PC-9 (cell line): ENCODE measurements around the gene TCAP.

Source experiments
- EZH2 ChIP-seq: fragments of 200-600 bp; sonication (generic); IDR thresholded peaks from 2 replicates; pipeline ENCODE4 v1.8.0; 2017; ENCODE audit warnings: antibody characterized with exemption, low read depth
- TF ChIP-seq, protein P1 (sequence below): fragments of 200-600 bp; sonication (generic); conservative IDR thresholded peaks from 2 replicates; pipeline ENCODE4 v1.6.1; 2017; ENCODE audit warnings: mixed run types, antibody characterized with exemption, mild to moderate bottlenecking, moderate library complexity

DNA sequence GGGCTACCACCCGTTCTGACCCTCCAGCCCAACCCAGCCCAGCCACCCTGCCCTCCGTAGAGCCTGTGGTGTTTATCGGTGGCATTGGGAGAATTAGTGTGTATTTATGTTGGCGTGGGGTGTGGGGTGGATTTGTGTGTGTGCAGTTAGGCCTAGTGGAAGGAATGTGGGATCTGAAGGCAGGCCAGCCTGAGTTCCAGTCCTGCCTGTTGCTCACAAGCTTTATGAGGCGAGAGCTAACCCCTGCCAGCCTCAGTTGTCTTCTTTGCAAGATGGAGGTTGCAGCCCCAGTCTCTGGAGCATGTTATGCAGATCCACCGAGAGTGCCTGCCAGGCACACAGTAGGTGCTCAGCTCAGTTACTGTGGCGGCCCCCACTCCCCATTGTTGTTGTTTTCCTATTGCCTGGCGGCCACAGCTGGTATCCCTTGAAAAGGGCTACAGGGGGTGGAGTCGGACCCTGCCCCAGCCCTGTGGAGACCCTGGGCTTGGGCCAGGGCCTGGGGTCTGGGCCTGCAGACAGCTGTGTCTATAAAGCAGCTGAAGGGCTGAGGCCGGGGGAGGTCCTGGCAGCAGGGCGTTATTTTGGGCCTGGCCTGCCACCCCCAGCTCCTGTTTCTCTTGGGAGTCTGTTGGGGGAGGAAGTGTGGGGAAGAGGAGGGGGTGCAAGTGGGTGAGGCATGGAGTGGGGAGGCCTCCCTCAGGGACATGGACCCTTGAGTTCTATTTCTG lies 39.8 kb downstream of the TCAP start:
- TF ChIP-seq, protein P1, sequence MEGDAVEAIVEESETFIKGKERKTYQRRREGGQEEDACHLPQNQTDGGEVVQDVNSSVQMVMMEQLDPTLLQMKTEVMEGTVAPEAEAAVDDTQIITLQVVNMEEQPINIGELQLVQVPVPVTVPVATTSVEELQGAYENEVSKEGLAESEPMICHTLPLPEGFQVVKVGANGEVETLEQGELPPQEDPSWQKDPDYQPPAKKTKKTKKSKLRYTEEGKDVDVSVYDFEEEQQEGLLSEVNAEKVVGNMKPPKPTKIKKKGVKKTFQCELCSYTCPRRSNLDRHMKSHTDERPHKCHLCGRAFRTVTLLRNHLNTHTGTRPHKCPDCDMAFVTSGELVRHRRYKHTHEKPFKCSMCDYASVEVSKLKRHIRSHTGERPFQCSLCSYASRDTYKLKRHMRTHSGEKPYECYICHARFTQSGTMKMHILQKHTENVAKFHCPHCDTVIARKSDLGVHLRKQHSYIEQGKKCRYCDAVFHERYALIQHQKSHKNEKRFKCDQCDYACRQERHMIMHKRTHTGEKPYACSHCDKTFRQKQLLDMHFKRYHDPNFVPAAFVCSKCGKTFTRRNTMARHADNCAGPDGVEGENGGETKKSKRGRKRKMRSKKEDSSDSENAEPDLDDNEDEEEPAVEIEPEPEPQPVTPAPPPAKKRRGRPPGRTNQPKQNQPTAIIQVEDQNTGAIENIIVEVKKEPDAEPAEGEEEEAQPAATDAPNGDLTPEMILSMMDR: no peak
- TF ChIP-seq EZH2: no peak
